GM19238 (cell line): ENCODE results near the gene TTC39A.

Experiments used
- DNase-seq: peaks from one replicate; pipeline ENCODE4 v3.0.0; 2011; ENCODE audit warnings: low spot score; ENCODE audit not compliant: insufficient read length

The TTC39A gene

DNA sequence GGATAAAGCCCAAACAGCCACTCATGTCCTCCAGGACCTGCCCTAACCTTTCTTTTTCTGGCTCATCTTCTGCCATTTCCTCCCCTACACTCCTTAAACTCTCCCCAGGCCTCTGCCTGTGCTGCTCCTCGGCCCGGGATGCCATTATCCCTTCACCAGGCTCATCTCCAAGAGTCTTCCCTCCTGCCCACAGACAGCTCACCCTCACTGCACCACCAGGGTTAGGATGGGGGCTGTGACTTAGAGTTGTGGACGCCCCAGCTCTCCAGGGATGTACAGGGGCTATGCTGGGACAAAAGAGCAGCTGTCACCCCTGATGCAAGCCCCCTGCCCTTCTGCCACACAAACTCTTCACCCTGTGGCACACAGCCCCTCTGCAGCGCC lies 32.0 kb downstream of the TTC39A start:
- no peak for DNase-seq

DNA sequence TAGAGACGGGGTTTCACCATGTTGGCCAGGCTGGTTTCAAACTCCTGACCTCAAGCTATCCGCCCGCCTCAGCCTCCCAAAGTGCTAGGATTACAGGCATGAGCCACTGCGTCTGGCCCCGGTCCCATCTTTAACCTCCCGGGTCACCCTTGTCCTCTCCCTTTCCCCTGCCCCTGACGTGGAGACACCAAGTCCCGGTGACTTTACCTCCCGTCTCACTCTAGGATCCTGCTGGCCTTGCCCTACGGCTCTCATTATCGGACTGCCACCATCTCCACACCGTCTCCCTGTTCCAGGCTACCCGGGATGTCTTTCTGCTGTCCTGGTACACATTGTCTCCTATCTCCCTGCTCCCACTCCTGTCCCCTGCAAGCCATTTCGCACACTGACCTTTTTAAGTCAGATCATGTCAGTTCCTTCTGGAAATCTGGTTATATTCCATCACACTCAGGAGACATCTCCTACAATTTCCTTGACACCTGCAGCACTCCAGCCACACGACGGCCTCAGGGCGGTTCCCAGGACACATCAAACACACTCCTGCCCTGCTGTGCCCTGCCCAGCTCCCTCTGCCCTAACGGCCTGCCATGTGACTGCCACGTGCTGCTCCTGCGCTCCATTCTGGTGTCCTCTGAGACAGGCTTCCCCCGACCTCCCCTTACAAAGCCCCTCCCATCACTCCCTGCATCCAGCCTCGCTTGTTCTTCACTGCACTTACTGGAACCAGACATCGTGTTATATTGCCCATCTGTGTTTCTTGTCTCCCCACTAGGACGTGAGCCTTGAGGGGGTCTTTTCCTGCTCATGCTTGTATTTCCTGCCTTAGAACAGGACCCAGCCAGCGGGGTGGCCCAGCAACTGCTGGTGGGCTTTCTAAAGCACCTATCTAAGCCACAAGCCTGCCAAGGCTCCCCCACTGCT lies 32.7 kb downstream of the TTC39A start:
- DNase-seq = no peak

DNA sequence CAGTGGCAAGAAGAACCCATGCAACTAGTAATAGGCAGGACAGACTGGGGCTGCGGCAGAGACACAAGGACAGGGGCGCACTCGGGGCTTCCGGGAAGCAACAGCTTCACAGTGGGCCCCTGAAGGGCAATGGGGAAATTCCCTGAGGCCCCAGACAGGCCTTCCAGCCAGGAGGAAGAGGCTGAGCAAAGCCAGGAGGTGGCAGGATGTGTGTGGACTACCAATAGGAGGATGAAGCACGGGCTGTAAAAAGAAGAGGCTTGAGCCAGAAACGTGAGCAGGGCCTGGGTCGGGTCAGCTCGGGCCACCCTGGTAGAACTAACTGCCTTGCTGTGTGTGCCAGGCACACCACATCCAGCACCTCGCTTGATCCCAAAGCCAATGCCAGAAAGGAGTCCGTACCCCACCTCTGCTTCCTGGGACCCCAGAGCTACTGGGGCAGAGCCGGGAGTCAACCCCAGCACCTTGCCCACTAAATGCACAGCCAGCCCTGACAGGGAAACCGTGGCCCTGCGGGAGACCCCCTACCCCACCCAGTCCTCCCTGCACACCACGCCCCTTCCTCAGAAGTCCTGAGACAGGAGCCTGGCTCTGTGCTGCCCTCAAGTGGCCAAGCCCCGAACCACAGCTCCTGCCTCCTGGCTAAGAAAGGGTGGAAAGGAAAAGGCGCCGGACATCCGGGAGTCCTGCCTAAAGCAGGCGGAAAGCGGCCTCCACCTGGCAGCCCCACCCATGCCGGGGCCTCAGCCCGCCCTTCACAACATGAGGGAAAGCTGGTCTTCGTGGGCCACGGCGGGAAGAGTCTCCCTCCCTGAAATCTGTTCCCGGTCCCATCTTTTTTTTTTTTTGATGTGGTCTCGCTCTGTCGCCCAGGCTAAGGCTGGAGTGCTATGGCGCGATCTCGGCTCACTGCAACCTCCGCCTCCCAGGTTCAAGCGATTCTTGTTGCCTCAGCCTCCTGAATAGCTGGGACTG lies 33.7 kb downstream of the TTC39A start:
- peak; percentile 72 for DNase-seq

DNA sequence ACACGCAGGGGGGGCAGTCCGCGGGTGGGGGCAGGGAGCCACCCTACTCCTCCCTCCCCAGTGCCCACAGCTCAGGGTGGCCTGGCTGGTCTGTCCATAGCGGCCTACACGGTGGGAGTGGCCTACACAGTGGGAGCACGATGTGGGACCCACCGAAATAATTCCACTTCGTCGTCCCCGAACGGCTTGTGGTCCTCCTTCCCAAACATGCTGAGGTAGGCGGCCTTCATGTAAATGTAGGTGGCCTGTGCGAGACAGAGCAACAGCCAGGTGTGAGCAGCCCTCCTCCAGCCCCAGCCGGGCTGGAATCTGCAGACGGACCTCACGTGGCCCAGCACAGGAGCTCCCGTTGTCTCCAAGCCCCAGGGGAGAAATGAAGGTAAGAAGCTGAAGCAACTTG lies 34.4 kb downstream of the TTC39A start:
- no peak for DNase-seq

DNA sequence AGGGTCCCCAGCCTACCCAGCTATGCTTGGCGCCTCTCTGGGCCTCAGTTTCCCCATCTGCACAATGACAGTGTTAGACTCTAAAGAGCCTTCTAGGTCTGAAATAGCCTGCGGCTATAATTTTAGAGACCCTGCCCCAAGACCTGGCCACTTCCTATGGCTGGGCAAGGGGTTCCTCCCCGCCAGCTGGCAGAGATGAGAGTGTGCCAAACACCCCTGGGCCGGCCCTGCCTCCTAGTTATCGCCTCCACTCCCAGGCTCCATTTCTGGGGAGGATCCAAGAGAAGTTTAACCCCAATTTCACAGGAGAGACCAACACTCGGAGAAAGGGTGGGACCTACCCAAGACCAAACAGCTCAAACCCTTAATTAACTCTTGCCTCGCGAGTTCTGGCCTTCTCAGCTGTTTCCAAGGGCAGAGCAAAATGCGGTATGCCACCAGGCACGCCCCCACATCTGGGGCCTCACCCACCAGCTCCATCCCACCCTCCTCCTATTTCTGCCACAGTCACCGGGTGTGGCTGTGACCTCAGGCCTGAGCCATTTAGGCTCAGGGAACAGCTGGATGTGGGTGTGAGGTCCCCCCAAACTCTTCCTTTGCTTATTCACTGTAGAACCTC lies 35.7 kb downstream of the TTC39A start:
- DNase-seq = no peak

DNA sequence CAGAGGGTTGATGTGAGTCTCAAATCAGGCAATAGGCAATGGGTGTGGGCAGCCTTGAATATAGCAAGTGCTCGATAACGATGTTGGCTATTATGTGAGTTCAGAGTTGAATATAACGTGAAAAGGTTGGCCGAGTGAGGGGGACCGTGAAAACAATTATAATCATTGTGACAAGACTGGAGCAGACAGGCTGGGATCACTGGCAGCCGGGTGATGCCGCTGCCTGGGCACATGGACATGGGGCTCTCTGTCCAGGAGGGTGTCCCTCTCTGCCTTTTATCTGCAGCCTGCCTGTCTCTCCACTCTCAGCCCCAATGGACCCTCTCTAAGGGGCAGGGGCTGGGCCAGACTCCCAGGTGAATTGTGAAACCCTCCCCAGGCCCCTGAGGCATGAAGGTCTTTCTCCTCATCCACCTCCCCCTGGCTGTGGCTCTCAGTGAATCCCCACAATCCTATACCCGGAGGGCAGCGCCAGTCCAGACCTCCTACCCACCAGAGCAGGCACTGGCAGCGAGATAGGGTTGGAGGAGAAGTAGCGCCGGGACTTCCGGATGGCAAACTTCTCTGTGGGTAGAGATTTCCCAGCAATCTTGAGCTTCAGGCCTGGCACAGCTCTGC lies 36.4 kb downstream of the TTC39A start:
- no peak for DNase-seq

DNA sequence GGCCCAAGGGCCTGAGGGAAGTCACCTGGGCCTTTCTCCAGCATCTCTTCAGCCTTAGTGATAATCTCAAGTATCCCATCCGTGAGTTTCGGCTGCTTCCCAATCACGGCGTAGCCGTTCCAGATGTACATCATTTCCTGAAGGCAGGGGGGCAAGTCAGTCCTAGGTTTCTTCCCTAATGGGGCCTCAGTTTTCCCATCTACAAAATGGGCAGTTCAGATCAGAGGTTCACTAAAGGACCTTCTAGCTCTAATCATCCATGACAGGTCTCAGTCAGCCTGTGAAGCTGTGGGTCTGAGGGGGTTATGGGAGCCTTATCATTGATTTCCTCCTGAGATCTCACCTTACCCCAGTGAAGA lies 39.9 kb downstream of the TTC39A start:
- no peak for DNase-seq

DNA sequence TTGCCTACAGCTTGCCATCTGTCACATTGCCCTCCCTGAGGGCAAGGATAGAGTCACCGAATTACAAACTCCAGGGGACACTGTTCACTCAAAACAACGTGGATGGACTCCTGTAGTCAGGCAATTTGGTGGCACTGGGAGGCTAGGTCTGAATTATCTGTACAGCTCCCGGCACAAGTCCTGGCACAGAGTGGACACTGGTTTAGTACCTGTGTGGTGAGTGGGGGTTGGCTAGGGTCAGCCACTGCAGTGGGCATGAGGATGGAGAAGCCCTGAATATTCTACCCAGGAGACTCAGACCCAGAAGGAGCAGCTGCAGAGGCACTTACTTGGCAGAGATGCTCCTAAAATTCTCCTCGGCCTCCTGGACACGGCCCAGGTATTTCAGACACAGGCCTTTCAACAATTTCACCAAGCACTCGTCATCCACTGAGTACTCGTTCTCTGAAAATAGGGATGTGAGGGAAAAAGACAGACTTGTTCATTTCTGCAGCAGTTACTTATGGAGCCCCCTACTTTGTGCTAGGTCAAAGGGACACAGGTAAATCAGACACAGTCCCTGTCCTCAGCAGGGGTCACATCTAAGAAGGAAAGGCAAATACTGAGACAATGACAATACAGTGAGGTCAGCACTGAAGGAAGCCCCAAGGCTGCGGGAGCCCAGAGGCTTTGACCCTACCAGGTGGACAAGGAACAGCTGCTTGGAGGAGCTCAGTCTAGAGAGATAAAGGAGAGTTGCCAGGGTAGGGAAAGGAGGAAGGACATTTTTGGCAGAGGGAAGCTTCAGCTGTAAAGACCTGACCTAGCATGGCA lies 40.5 kb downstream of the TTC39A start:
- DNase-seq = no peak

DNA sequence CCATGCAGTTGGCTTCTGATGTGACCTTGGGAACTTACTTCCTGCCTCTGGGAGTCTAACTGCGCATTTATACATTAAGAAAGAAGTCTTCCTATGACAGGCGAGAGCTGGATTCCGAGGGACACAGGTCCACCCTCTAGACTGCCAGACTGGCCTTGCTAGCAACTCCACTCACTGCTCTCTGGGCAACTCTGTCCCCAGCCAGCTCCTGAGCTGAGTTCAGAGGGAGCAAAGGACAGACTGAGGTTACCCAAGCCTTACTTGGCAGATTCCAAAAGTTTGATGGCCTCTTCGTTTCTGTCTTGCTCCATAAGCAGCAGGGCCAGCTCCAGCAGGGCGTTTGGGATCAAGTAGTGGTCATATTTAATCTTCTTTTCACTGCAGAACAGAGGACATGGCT lies 41.8 kb downstream of the TTC39A start:
- no peak for DNase-seq

DNA sequence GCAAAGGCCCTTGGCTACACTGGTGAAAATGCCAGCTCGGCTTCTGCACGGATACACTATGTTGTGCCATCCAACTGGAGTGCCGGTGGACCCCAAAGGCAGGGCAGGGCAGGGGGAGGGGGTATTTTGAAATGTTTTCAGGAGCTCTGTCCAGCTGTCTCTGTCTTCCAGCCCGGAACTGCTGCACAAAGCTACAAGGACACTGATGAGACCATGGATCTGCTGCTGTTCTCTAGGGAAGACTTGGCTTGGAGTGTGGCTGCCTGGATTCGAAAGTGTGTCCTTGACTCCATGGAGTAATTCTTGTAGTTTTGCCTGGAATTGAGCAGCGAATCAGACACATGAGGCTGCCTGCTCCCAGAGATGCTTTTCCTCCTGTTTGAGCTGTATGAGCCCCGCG lies 42.4 kb downstream of the TTC39A start:
- DNase-seq = no peak

DNA sequence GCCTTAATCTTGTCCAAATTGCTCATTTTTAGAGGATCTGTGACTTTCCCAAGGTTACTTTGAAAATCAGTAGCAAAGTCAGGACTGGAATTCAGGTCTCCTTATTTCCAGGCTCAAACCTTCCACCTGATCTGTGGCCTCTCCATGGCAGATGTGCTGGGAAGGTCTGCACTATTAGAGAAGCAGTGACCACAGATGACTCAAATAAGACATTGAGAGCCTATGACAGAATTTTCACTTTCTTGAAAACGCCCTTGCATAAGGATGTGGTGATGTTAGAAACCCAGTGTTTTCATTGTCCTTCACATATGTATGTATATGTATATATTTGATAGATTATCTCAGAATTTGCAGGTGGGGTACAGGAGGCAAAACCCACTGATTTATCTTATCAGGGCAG lies 45.3 kb downstream of the TTC39A start:
- peak; percentile 67 for DNase-seq

DNA sequence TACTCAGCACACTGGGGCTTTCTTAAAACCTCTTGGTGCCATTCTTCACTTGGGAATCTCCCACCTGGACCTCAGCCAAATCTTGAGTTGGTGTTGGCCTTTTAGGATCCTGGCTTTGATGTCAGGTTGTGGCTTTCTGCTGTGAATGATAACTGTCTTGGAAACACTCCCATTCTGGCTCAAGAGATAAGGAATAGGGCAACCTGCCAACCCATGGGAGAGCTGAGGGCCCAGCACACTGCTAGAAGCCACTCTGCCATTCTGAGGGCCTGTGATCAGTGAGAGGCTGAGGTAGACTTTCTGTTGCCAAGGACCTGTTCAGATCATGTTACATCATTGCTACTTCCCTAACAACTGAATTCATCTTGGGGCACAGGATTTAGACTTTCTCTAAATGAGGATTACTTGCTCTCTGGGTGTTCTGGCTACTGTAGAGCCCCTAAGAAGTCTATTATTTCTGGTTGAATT lies 45.8 kb downstream of the TTC39A start:
- DNase-seq = no peak

DNA sequence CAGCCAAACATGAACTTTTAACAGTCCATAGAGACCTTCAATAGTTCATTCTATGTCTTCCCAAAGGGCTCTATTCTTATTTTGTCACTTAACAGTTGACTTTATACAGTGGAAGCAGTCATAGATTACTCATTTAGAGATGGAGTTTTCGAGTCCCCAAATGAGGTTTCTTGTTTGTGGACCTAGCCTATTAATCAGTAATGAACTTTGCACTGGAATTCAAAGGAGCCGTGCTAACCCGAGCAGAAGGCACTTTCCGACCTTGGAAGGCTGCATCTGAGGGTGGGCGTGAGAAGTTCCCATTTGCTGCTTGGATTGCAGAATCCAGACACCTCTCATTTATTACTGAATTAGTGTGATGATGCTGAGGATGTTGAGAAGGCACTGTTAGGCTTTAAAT lies 46.4 kb downstream of the TTC39A start:
- DNase-seq = no peak

DNA sequence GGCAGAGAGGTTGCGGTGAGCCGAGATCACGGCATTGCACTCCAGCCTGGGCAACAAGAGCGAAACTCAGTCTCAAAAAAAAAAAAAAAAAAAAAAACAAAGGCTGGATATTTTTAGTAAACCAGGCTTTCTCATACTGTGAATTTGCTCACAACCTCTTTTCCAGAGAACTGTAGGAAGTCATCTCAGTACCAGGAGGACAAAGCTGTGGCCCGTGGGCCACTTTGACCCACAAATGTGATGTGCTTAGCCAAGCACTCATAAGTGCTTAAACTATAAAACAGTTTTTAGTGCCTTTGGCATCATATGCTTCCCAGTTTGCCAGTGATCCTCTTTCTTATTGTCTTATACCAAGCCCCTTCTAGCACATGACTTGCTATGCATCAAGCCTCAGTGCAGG lies 47.8 kb downstream of the TTC39A start:
- no peak for DNase-seq

DNA sequence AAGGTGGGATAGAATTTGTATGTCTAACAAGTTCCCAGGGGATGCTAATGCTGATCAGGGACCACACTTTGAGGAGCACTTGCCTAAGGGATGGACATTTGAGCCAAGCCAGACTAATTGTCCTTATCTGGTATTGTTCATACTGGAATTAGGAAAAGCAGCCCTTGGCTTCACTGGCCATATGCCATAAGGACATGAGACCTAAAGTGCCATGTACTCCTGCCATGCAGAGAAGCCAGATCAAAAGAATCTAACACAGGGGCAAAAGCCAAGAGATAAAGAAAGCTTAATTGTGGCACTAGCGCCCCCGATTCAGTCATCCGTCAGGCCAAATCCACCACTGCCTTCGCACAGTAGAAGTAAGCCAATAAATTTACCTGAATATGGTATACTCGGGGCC lies 48.6 kb downstream of the TTC39A start:
- no peak for DNase-seq

DNA sequence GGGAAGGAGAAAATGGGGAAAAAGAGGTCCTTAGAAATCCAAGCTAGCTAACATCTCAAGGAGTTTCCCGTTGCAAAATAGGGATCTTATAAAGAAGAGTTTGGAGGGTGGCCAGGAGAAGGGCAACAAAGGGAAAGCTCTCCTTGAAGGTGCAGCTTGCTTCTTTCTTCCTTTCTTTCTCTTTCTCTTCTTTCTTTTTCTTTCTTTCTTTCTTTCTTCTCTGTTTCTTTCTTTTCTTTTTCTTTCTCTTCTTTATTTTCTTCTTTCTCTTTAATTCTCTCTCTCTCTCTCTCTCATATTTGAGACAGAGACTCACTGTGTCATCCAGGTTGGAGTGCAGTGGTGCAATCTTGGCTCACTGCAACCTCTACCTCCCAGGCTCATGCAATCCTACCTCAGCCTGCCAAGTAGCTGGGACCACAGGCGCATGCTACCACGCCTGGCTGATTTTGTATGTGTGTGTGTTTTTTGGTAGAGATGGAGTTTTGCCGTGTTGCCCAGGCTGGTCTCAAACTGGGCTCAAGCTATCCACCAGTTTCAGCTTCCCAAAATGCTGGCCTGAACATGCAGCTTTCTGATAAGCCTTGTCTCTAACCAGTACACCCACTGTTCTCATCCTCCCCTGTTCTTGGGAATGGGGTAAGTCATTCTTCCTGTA lies 49.9 kb downstream of the TTC39A start:
- no peak for DNase-seq

DNA sequence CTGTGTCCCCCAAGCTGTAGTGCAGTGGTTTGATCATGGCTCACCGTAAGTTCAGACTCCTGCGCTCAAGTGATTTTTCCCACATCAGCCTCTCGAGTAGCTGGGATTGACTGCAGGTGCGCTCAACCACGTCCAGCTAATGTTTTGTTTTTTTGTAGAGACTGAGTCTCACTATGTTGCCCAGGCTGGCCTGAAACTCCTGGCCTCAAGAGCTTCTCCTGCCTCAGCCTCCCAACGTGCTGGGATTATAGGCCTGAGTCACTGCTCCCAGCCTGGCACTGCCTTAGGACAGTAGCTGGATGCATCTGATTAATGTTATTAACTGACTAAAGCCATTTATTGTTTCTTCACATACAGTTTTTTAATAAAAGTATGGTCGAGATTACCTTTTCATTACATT lies 54.1 kb downstream of the TTC39A start:
- no peak for DNase-seq

DNA sequence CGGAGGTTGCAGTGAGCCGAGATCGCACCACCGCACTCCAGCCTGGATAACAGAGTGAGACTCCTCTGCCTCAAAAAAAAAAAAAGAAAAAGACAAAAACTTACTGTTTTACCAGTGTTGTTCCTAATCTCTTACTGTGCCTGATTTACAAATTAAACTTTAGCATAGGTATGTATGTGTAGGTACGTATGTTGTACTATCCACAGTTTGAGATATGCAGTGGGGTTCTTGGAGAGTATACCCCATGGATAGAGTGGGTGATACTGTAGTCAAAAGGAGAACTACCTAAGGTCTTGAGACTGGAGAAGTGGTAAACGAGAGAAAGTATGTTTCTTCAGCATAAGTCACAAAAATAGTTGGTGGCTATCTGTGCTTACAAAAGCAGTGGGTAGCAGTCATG lies 55.7 kb downstream of the TTC39A start:
- DNase-seq = no peak

DNA sequence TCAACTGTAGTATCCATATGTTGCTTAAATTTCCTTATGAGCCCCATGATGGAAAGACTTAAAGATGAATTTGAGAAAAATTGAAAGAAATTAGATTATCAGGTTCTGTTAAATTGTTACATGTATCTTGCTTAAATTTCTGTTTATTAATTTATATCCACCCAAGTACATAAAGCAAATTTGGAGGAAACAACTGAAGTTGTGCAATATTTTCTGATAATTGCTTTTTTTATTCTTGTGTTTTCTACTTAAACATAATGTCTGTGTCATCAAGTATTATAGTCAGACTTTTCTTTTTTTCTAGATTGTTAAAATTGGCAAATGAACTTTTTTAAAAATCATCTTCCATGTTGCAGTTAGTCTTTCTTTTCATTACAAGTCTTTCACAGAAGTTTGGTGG lies 57.4 kb downstream of the TTC39A start:
- no peak for DNase-seq

DNA sequence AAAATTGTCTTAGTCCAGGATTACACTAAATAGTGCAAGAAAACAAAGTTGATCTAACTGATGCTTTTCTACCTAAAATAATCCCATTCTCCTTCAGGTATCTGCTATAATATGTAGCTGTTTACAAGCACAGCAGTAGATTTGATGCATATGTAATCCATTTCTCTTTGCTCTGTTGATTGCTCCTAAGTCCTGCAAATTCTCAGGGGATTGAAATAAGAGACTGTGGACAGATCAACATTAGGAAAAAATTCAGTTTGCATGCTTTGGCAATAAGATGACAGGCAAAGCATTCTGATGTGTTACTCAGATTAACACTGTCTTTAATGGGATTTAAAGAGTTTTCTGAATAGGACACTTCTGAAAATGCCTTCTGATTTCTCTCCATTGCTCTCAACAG lies 59.6 kb downstream of the TTC39A start:
- DNase-seq = no peak
